Islet precursor cell (in vitro differentiated cells): Measurements from ENCODE around the gene TNFSF8.
A peak's percentile ranks its signal among the peaks of the same experiment; 100 is the strongest.

Experiments used
- DNase-seq: peaks from one replicate; pipeline ENCODE4 v3.0.0-alpha.2; 2018

Gene TNFSF8

GRCh38 chr9:114902786-114903524 is 27.4 kb downstream of the TNFSF8 start:
- DNase-seq, result no peak

GRCh38 chr9:114900942-114901802 is 29.2 kb downstream of the TNFSF8 start:
- no peak for DNase-seq

GRCh38 chr9:114899995-114900394 is 30.4 kb downstream of the TNFSF8 start:
- DNase-seq, result no peak

- no peak for DNase-seq
Observed at GRCh38 chr9:114899461-114899860, 30.9 kb downstream of the TNFSF8 start.

GRCh38 chr9:114898741-114899140 is 31.6 kb downstream of the TNFSF8 start:
- no peak for DNase-seq

- no peak for DNase-seq
Observed at GRCh38 chr9:114897196-114897595, 33.2 kb downstream of the TNFSF8 start.

GRCh38 chr9:114896344-114896743 is 34.0 kb downstream of the TNFSF8 start:
- DNase-seq, result no peak

GRCh38 chr9:114895521-114895991 is 34.8 kb downstream of the TNFSF8 start:
- DNase-seq, result no peak

GRCh38 chr9:114894609-114895433 is 35.6 kb downstream of the TNFSF8 start:
- DNase-seq, result peak; percentile 94

- DNase-seq, result no peak
Observed at GRCh38 chr9:114894206-114894605, 36.2 kb downstream of the TNFSF8 start.

GRCh38 chr9:114893221-114894010 is 37.0 kb downstream of the TNFSF8 start:
- no peak for DNase-seq

- DNase-seq, result no peak
Observed at GRCh38 chr9:114889802-114890224, 40.6 kb downstream of the TNFSF8 start.

- DNase-seq, result no peak
Observed at GRCh38 chr9:114888607-114889006, 41.8 kb downstream of the TNFSF8 start.

- DNase-seq, result no peak
Observed at GRCh38 chr9:114887963-114888362, 42.4 kb downstream of the TNFSF8 start.

- no peak for DNase-seq
Observed at GRCh38 chr9:114884787-114885452, 45.5 kb downstream of the TNFSF8 start.

- DNase-seq, result no peak
Observed at GRCh38 chr9:114883709-114884108, 46.7 kb downstream of the TNFSF8 start.

GRCh38 chr9:114880291-114880745 is 50.1 kb downstream of the TNFSF8 start:
- DNase-seq, result no peak

GRCh38 chr9:114878879-114879564 is 51.4 kb downstream of the TNFSF8 start:
- no peak for DNase-seq

GRCh38 chr9:114869845-114870244 is 60.5 kb downstream of the TNFSF8 start:
- peak; percentile 78 for DNase-seq

GRCh38 chr9:114869378-114869777 is 61.0 kb downstream of the TNFSF8 start:
- no peak for DNase-seq

- no peak for DNase-seq
Observed at GRCh38 chr9:114867327-114867726, 63.1 kb downstream of the TNFSF8 start.
